WTC11 (cell line): ENCODE measurements around the gene PKNOX1.

ENCODE experiments used
- ZNF423 ChIP-seq: fragments of 250-450 bp; sonication (Bioruptor Pico); IDR thresholded peaks from 2 replicates; pipeline ENCODE4 v2.1.2; 2022; ENCODE audit warnings: mild to moderate bottlenecking, moderate library complexity
- TF ChIP-seq, protein P1 (sequence below): fragments of 200-600 bp; IDR thresholded peaks from 2 replicates; pipeline ENCODE4 v1.8.0; 2022; ENCODE audit warnings: antibody characterized with exemption
- TF ChIP-seq, protein P2 (sequence below): sonication (generic); formaldehyde crosslinking; IDR thresholded peaks from 2 replicates; pipeline ENCODE4 v1.8.0; 2023; ENCODE audit warnings: missing genetic modification reagents, mild to moderate bottlenecking, borderline replicate concordance

GRCh38 chr21:42973991-42974831 is at the start of gene PKNOX1:
- TF ChIP-seq, protein P1, sequence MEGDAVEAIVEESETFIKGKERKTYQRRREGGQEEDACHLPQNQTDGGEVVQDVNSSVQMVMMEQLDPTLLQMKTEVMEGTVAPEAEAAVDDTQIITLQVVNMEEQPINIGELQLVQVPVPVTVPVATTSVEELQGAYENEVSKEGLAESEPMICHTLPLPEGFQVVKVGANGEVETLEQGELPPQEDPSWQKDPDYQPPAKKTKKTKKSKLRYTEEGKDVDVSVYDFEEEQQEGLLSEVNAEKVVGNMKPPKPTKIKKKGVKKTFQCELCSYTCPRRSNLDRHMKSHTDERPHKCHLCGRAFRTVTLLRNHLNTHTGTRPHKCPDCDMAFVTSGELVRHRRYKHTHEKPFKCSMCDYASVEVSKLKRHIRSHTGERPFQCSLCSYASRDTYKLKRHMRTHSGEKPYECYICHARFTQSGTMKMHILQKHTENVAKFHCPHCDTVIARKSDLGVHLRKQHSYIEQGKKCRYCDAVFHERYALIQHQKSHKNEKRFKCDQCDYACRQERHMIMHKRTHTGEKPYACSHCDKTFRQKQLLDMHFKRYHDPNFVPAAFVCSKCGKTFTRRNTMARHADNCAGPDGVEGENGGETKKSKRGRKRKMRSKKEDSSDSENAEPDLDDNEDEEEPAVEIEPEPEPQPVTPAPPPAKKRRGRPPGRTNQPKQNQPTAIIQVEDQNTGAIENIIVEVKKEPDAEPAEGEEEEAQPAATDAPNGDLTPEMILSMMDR, result no peak
- TF ChIP-seq, protein P2, sequence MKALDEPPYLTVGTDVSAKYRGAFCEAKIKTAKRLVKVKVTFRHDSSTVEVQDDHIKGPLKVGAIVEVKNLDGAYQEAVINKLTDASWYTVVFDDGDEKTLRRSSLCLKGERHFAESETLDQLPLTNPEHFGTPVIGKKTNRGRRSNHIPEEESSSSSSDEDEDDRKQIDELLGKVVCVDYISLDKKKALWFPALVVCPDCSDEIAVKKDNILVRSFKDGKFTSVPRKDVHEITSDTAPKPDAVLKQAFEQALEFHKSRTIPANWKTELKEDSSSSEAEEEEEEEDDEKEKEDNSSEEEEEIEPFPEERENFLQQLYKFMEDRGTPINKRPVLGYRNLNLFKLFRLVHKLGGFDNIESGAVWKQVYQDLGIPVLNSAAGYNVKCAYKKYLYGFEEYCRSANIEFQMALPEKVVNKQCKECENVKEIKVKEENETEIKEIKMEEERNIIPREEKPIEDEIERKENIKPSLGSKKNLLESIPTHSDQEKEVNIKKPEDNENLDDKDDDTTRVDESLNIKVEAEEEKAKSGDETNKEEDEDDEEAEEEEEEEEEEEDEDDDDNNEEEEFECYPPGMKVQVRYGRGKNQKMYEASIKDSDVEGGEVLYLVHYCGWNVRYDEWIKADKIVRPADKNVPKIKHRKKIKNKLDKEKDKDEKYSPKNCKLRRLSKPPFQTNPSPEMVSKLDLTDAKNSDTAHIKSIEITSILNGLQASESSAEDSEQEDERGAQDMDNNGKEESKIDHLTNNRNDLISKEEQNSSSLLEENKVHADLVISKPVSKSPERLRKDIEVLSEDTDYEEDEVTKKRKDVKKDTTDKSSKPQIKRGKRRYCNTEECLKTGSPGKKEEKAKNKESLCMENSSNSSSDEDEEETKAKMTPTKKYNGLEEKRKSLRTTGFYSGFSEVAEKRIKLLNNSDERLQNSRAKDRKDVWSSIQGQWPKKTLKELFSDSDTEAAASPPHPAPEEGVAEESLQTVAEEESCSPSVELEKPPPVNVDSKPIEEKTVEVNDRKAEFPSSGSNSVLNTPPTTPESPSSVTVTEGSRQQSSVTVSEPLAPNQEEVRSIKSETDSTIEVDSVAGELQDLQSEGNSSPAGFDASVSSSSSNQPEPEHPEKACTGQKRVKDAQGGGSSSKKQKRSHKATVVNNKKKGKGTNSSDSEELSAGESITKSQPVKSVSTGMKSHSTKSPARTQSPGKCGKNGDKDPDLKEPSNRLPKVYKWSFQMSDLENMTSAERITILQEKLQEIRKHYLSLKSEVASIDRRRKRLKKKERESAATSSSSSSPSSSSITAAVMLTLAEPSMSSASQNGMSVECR (CRISPR knock-in tag), result no peak
- TF ChIP-seq ZNF423 (CRISPR knock-in tag), result no peak; the same call in 1 of the 2 replicates
